Measurements from ENCODE around the gene KIAA0319L.

- TF ChIP-seq CTCF (IDR thresholded peaks at IDR 0.05) (no peak), POLR2A (IDR thresholded peaks at IDR 0.05) (no peak)
These were observed 40.7 kb upstream of the KIAA0319L start for GRCh38 chr1:35597870-35598269.

Measured in thyroid gland (tissue), 4 donors.